Ishikawa (cell line): ENCODE data around the gene RND3.

Source experiments
- EP300 ChIP-seq: IDR thresholded peaks from 2 replicates; pipeline ENCODE4 v1.6.1; 2012; ENCODE audit warnings: borderline replicate concordance
- NFIC ChIP-seq: IDR thresholded peaks from 2 replicates; pipeline ENCODE4 v1.6.1; 2012
- TAF1 ChIP-seq: IDR thresholded peaks from 2 replicates; pipeline ENCODE4 v1.6.1; 2012; ENCODE audit warnings: low read depth, mild to moderate bottlenecking
- TCF12 ChIP-seq: IDR thresholded peaks from 2 replicates; pipeline ENCODE4 v1.6.1; 2012; ENCODE audit warnings: low read depth
- YY1 ChIP-seq: IDR thresholded peaks from 2 replicates; pipeline ENCODE4 v1.6.1; 2012; ENCODE audit warnings: low read depth

GRCh38 chr2:150486539-150487484 is 655 bp downstream of the RND3 start:
- TF ChIP-seq TCF12 (no peak; the same call in 1 of the 2 replicates), NFIC (no peak), TAF1 (0 out of 2 replicates have a peak, but pooled peaks have one; percentile 6), YY1 (no peak), EP300 (no peak)
